HG03521 (cell line): ENCODE data around the gene ST7.
"Not testable (repeated sequence)": the region's sequence is repeated elsewhere in the genome, so short reads cannot be mapped to it uniquely, and the experiment has no call there.

Source experiments
- ATAC-seq: cut with Tn5 transposase; IDR thresholded peaks from one replicate; pipeline ENCODE4 v1.9.1; 2021; ENCODE audit warnings: mild to moderate bottlenecking, moderate library complexity; ENCODE audit not compliant: unreplicated experiment

ST7 gene

DNA sequence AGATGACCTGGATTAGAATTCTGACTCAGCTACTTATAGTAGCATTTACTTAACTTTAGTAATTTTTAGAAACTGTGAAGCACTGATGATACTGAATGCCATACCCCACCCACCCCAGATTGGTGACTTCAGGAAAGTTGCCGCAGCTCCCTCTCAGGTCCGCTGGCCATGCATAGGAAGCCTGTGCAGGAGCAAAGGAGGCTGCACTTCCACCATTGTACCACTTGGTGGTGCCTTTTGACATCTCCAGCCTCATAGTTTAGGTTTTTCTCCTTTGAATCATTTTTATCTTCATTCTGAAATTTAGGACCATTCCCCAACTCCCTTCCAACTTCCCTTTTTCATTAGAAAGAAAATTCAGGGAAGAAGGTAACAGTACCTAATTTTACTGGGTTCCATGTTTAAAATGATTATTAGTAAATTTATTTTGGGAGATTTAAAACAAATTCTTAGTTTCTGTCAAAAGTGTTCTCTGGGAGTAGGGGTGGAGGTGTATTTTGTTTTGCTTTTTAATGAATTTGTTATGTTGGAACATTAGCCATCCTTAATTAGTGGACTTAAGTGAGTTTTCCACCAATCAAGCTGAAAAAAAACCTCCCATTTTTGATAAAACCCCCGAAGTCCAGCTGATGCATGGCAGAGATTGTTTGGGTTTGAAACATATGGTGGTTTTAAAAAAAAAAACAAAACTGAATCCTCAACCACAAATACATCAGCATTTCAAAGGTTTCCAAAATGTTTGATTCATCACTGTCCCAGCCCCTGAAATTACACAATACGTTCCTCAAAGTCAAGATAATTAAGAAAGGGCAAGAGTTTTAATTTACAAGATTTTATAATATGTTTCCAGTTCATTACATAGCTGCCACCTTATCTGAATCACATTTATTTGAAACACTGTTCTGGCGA, 259.9 kb downstream of the ST7 start:
- ATAC-seq, result peak; percentile 74

DNA sequence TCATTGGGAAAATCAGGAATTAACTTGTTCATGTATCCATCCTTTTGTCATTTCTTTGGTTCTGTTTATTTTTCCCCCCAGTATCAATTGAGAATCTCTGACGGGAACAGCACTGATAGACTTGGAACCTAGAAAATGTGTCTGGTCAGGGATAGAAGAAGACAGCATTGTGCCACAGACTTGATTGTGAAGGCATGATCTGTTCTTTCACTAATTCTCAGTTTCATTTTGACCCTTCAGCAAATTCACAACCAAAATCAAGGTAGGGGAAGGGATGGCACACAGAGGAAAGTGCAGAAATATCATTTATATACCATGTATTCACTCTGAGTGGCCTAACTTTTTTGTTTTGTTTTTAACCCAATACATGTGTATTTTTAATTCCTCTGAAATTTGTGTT, 262.7 kb downstream of the ST7 start:
- no peak for ATAC-seq

DNA sequence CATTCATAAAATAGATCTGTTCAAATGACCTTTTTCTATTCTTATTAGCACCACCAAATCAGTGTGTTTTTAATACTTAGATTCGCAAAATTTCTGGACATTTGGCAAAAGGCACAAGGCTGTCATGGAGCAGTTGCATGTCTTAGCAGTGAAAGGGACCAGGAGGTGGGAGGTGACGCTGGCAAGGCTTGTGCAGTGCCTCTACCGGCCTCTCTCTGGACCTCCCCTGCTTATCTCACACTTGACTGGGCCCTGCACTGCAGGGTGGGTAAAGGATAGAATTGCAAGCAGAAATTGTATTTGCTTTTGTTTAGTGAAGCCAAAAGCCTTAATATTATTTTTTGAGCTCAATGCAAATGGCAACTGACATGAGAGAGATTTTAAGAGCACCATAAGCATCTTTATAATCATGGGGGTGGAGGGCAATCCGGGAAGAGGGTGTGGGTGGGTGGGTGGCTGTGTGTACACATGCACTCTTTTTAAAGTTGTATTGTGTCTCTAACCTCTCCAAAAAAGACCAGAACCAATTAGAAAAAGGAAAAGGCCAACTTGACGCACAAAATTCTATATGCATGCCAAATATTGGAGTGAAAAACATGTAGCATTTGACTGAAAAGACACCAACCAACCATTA, 263.3 kb downstream of the ST7 start:
- ATAC-seq, result no peak

DNA sequence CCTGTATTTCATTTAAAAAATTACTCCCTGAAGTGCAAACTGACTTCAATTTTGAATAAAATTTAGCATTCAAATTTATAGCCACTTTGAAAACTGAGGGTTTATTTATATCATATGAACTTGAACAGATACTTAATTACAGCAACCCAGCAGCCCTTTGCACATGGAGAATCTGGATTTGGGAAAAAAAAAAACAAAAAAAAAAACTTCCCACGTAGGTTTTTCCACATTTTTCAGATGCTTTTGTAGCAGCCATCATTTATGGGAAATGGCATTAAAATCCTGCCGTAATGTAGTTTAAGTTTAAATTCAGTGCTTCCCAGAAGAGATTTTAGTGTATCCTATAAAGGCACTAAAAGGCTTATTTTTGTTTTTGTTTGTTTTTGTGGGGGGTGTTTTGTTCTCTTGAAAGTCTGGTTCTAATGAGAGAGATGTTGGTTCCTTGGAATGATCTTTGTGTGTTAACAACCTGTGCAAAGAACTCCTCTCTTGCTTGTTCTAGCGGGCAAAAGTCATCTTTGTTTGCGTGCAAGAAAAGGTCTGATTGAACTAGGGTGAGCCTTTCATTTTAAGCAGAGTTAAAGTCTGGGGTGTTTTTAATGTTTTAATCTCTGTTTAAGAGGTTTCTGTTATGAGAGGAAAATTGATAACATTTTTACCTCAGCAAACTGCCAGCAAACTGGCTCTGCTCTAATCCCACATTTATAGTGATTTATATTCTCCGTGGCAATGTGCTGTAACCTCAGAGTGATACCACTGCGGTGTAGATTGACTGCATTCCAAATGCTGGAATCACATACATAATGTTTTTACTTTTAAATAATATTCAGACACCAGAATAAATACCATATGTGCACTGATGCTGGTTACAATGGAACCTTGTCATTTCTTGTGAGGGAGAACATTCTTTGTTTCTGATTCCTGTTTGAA, 264.1 kb downstream of the ST7 start:
- no peak for ATAC-seq

DNA sequence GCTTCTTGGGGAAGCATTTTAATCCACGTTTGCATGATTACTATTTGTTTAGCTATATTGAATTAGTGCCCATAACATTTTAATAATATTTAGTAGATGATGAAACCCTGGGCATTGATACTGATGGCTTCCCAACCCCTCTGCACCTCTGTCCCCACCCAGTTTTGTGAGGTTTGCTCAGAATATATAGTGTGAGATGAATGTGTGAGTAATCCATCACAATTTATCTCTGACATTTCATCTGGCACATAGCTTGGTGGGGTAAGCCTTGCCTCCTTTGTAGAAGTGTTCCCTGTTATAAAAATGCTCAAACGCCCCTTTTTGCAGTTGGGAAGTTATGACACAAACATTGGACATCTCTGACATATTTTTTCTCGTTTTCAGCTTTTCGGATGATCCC, 265.4 kb downstream of the ST7 start:
- no peak for ATAC-seq

DNA sequence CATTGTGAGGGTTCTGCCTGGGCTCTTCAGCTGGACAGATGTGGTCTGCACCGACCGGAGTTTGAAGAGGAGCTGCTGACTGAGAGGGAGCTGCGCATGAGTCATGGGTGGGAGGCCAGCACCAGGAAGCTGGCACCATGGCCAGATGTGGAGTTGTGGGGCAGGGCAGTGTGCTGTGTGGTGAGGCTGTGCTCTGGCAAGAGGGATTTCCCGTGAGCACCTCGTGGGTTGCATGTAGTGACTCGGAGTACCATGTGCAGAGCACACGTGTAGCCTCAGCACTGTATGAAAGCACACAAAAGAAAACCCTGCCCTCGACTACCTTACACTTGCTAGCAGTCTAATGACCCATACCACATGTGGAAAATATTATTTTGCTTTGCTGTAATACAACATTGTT, 266.2 kb downstream of the ST7 start:
- no peak for ATAC-seq

DNA sequence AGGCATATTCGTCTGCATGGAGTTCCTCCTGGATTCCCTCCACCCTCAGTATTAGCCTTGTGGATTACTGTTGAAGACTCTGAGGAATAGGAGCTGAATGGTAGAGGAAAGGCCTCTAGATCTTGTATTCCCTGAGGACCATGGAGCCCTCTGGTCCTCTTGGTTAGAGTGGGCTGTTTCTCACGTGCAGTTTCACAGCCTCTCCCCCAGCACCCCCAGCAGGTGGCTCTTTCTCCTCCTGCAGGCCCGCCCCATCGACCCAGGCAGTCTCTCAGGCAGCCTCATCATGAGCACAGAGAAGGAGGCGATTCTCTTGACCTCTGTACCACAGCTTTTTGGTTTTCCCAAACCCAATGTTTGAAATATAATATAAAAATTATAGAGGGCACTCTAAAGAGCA, 267.5 kb downstream of the ST7 start:
- ATAC-seq, result no peak

DNA sequence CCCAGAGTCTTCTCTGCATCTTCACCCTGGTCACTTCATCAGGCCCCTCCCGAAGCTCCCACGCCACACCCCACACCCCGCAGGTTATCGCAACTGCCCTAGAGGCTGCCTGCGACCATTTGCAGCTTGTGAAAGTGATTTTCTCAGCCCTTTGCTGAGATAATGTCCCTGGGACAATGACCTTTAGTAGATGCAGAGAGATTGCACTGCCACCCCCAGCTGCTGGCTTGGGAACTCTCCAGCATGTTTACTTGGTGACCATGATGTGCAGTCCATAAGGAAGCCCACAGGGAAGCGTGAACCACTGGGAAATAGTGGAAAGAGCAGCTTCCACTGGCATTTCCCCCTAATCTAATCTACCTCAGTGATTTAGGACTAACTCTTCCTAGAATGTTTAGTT, 272.2 kb downstream of the ST7 start:
- ATAC-seq, result no peak

DNA sequence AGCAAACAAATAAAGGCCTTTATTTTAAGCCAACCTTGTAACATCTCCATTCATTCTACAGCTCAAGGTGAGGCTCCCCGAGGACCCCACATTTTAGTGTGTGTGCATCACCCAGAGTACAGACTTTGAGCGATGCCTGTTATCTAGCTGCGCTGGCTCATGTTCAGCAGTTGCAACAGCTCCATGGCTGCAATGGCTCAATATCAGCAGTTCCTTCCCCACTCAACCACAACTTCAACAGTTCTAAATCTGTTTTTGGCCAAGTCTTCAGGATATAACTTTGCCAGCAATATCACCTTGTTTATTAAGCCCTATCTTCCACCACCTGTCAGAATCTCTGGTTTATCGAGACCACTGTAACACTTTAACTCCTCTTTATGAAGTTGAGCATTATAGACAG, 273.8 kb downstream of the ST7 start:
- ATAC-seq, result no peak

DNA sequence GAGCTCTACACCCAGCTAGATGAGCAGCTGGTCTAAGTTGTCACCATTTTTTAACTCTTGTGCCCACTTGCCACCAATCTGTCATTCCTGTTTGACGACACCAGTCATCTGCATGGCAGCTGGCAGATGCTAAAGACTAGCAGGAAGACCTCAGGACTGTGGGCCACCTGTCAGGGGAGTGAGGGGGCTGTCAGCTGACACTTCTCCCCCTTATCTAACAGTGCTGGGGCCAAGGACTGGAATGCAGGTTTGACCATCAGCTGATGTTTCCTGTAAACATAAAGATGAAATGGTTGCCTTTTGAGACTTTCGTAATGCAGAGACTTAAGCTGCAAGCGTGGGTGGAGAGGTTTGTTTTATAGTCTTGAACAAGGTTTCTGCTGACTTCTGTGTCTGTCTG, 276.0 kb downstream of the ST7 start:
- ATAC-seq, result no peak

DNA sequence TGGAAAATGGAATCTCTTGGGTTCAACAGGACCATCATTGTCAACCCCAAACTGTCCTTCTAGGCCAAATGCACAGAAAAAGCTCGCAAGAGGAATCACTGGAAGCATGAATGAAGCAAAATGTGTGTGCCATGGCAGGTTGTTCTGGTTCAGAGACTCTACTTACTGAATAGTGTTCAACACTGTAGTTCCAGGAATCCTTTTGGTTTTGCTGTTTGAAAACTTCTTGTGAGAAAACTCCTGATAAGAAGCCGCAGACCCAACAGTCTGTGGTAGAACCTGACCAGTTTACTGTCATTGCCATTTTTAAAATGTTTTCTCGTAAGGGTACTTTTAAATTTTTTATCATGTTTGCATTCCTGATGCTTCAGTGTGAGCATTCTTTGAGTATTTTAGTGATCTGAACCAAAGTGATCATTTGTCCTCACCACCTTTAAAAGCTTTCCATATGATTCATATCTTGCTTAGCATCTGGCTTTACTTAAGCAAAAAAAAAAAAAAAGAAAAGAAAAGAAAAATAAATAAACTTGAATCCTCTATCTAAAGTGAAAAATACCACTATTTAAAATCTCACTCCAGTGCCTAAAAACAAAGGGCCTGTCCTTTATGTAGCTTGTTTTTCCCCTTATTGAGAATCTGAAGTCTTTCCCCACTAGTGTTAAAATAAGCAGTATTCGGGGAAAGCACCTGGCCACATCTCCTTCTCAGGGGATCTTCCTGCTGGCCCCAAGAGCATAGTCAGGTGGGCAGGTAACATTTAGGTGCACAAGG, 277.2 kb downstream of the ST7 start:
- no peak for ATAC-seq

DNA sequence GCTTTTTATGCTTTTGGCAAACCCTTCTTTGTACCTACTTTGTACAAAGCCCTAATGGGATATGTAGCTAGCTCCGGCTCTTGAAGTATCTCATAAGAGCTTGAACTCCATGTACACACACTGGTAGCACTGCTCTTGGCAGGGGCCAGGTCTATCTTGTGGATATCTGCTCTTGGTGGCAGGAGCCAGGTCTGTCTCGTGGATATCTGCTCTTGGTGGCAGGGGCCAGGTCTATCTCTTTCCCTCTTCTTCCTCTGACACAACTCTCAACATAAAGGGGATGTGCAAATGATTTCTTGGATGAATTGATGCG, 277.7 kb downstream of the ST7 start:
- no peak for ATAC-seq

DNA sequence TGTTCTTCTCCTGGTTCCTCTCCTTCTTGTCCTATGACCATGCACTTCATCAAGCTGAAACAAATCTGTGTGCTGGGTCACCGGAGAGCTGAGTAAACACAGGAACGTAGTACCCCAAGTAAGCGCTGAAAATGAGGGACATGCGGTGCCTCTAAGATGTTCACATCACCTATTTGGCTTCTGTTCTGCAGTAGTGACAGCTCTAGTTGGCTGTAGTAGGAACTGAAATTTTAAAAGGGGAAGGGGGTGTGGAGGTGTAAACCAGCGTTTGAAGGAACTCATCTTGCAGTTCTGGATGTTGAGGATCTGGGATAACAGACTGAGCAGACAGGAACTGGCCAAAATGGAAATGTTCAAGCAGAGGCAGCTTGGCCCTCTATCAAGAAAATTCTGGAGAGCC, 284.3 kb downstream of the ST7 start:
- no peak for ATAC-seq

DNA sequence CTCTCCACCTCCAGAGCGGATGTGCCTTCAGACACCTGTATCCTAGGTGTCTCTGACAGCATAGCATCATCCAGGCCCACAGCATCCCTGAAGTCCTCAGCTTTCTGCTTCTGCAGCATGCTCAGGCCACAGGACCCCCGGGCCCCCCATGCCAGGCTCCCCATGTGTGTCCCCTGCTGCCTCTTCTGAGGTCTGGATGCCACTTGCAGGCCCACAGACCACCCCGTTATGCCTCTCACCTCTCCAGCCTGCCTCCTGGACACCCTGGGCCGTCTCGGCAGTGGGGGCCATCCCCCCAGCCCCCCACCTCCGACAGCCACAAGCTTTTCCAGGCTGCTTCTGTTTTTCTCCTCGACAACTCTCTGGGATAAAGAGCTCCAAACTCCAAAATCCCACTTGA, 285.2 kb downstream of the ST7 start:
- no peak for ATAC-seq

DNA sequence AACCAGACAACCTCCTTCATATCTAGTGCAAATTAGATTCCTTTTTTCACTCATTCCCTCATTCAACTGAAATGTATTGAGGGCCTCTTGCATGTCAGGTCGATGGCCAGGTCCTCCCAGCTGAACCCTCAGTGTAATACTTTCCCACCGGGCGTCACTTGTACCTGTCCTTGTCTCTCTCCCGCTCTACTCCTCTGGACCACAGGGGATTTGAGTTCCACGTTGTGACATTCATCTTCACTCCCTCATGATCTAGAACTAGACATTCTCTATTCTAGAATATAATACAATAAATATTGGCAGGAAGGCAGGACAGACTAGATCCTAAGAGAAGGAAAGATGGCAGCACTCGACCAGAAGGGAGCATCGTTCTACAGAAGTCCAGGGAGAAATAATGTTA, 285.6 kb downstream of the ST7 start:
- no peak for ATAC-seq

DNA sequence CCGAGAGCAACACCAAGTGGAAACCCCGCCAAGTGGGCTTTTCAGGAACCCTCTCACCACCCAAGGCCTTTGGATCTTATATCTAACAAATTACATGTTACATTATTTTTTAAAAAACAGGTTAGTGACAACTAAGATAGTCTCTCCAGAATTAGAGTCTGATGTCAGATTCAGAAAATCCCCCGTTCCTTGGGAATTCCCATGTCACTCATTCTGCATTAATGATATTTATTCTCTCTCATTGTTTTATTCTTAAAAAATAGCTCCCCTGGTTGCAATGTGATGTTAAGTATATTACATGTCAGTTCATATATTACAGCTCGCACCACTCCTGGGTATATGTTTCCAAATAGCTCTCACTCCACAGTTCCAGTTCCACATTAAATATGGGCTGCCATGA, 287.8 kb downstream of the ST7 start:
- no peak for ATAC-seq

DNA sequence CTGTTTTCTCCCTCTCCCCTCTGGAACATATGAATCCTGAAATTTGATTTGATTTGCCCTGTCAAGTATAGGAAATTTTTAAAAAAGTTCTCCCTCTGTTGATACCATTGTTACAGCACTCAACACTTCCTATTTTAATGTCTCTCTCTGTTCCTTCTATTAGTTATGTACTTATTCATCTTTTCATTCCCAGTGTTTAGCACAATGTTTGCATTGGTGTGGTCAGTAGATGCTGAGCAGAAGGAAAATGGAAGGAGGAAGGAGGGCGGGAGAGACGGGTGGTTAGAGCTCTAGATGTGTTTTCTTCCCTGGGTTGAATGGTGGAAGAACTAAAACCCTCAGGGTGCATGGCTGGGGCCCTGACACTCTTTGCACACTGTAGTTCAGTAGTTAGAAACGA, 290.1 kb downstream of the ST7 start:
- ATAC-seq, result no peak

DNA sequence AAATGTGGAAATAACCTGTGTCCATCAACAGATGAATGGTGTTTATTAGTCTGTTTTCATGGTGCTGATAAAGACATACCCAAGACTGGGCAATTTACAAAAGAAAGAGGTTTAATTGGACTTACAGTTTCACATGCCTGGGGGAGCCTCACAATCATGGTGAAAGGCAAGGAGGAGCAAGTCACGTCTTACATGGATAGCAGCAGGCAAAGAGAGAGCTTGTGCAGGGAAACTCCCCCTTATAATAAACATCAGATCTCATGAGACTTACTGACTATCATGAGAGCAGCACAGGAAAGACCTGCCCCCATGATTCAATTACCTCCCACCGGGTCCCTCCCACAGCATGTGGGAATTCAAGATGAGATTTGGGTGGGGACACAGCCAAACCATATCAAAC, 292.4 kb downstream of the ST7 start:
- ATAC-seq, result not testable (repeated sequence)

DNA sequence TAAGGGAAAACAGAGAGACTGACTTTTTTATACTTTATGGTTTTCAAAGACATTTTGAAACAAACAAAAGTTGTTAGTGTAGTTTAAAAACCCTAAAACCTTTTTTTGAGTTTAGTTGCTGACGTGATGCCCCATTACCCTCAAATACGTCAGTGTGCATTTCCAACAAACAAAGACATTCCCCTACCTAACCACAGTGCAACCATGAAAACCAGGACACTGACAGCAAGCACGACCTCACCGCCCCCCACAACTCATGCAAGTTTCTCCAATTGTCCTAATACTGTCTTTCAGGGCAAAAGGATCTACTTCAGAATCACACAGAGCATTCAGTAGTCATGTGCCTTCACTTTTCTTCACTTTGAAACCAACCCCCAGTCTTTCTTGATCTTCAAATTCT, 294.5 kb downstream of the ST7 start:
- no peak for ATAC-seq

DNA sequence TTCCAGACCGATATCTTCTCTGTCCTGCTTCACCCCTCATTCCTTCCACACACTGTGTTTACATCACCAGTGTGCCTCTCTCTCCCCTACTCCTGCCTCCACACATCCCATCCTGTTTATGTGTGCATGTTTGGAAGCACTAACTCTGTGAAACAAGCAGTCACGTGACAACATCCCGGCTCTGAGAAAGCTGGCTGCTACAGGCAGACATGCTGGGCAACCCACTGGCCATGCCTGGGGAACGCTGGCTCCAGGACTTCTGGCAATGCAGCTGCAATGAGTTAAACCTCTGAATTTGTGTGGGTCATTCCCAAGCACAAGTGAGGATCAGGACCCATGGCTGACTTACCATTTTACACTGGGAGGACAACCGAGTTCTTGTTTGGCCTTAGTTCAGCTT, 295.5 kb downstream of the ST7 start:
- ATAC-seq, result no peak

DNA sequence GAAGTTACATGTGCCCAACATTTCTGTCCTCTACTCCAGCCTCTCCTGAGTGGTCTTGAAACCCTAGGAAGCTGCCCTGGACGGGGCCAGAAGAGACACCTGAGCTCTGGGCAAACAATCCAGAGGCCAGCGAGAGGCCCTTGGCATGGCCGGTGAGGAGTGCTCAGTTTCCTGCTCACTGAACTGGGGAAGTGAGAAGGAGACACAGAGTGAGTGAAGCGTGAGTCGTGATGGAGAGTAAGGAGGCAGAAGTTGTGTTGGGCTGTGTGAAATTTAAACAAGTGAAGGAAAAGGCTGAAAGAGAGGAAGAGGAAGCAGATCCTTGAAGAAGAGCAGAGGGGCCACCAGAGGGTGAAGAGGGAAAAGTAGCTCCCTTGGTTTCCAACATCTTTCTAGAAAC, 296.4 kb downstream of the ST7 start:
- no peak for ATAC-seq
